Endothelial cell of umbilical vein (primary cell): ENCODE measurements around the gene SLC12A7. TPM values are rescaled to one million over a fixed set of nuclear protein-coding genes. Genes with fewer than 3 reads are reported as not detected.

ENCODE experiments used
- BruUV-seq: library from RNA; stranded (reverse); fragments of 400-500 nt; replicated peaks from 2 replicates; lab custom pipeline; 2021; lab: Mats Ljungman, UMichigan
- CTCF ChIA-PET: fragments of 300-600, 350-600 bp; sonication (Branson Sonifier 250); formaldehyde crosslinking; loops from one replicate; lab custom pipeline; 2021; ENCODE audit warnings: antibody characterized with exemption, inconsistent platforms; lab: Charles Lee
- POLR2A ChIA-PET: fragments of 300-600, 350-600 bp; sonication (Branson Sonifier 250); formaldehyde crosslinking; loops from one replicate; lab custom pipeline; 2021; ENCODE audit warnings: antibody characterized with exemption, inconsistent platforms; lab: Charles Lee
- DNase-seq: peaks from one replicate; pipeline ENCODE4 v3.0.0-alpha.2; 2011; ENCODE audit warnings: low read depth, low spot score
- FAIRE-seq: peaks from 2 replicates; lab custom pipeline; 2011; peaks lifted over from hg19 to GRCh38; lab: Jason Lieb, UNC
- H2AFZ ChIP-seq: 2 replicates; pipeline ENCODE4 v1.6.0; 2012; ENCODE audit warnings: low read depth, low read length, control low read depth, inconsistent platforms
- H3K27ac ChIP-seq: 2 replicates; pipeline ENCODE4 v1.5.1; 2011; ENCODE audit warnings: low read depth, mild to moderate bottlenecking, control low read depth, low read length, moderate library complexity; ENCODE audit not compliant: insufficient read depth
- H3K27me3 ChIP-seq, 2 experiments: 2 replicates each; pipeline versions ENCODE4 v1.6.0 to v1.6.1; 2011; ENCODE audit warnings: low read length in 2 of 2, mixed read lengths in 1 of 2; ENCODE audit not compliant: control insufficient read depth in 2 of 2, insufficient read depth in 2 of 2
- H3K36me3 ChIP-seq, 2 experiments: 2 replicates in 1 of 2; 3 replicates in 1 of 2; pipeline ENCODE4 v1.5.1; 2011; ENCODE audit warnings: low read length in 2 of 2, mild to moderate bottlenecking in 1 of 2, moderate library complexity in 1 of 2; ENCODE audit not compliant: control insufficient read depth in 2 of 2, insufficient read depth in 2 of 2; ENCODE audit errors: extremely low read depth in 1 of 2
- H3K4me1 ChIP-seq: 3 replicates; pipeline ENCODE4 v1.5.1; 2011; ENCODE audit warnings: mild to moderate bottlenecking, low read length; ENCODE audit not compliant: control insufficient read depth, insufficient read depth; ENCODE audit errors: extremely low read depth
- H3K4me2 ChIP-seq: 2 replicates; pipeline ENCODE4 v1.6.1; 2011; ENCODE audit warnings: low read length, control low read depth, mixed read lengths; ENCODE audit not compliant: insufficient read depth
- H3K4me3 ChIP-seq, 3 experiments: fragments of 200-600 bp in 1 of 3; sonication (generic), shearing (Covaris generic) in 1 of 3; replicated peaks in 1 of 3; 2 replicates each; pipeline ENCODE4 v1.5.1; 2011 to 2016; ENCODE audit warnings: control low read depth in 3 of 3, low read length in 3 of 3, mild to moderate bottlenecking in 2 of 3, inconsistent platforms in 1 of 3, low read depth in 1 of 3, moderate library complexity in 1 of 3; ENCODE audit not compliant: insufficient read depth in 1 of 3
- H3K79me2 ChIP-seq: 2 replicates; pipeline ENCODE4 v1.6.0; 2012; ENCODE audit warnings: low read length, inconsistent platforms; ENCODE audit not compliant: control insufficient read depth, insufficient read depth
- H3K9ac ChIP-seq: replicated peaks from 2 replicates; pipeline ENCODE3; 2011; ENCODE audit warnings: low read length, control low read depth; ENCODE audit not compliant: insufficient read depth; ENCODE audit errors: extremely low read depth
- H3K9me1 ChIP-seq: replicated peaks from 3 replicates; pipeline ENCODE4 v1.6.0; 2011; ENCODE audit warnings: mild to moderate bottlenecking, low read length; ENCODE audit not compliant: control insufficient read depth, insufficient read depth; ENCODE audit errors: extremely low read depth
- H3K9me3 ChIP-seq: replicated peaks from 2 replicates; pipeline ENCODE4 v1.5.1; 2012; ENCODE audit warnings: low read length, inconsistent platforms; ENCODE audit not compliant: control insufficient read depth, insufficient read depth
- H4K20me1 ChIP-seq: replicated peaks from 2 replicates; pipeline ENCODE3; 2011; ENCODE audit warnings: mild to moderate bottlenecking, low read length; ENCODE audit not compliant: control insufficient read depth, insufficient read depth; ENCODE audit errors: extremely low read depth
- EZH2 ChIP-seq: IDR thresholded peaks from 2 replicates; pipeline ENCODE4 v1.6.1; 2012; ENCODE audit warnings: borderline replicate concordance, low read depth, mild to moderate bottlenecking, moderate library complexity, low read length, inconsistent platforms; ENCODE audit not compliant: severe bottlenecking
- FOS ChIP-seq: IDR thresholded peaks from 2 replicates; pipeline ENCODE4 v1.6.1; 2011; ENCODE audit warnings: mild to moderate bottlenecking, low read length, moderate library complexity, borderline replicate concordance; ENCODE audit not compliant: insufficient read depth
- GATA2 ChIP-seq: IDR thresholded peaks from 2 replicates; pipeline ENCODE4 v1.7.0; 2011; ENCODE audit warnings: low read depth, mild to moderate bottlenecking, moderate library complexity, mixed read lengths, low read length; ENCODE audit not compliant: insufficient read length, insufficient read depth
- JUN ChIP-seq: IDR thresholded peaks from 2 replicates; pipeline ENCODE4 v1.6.1; 2011; ENCODE audit warnings: borderline replicate concordance, low read depth; ENCODE audit not compliant: insufficient read length, insufficient read depth
- MYC ChIP-seq: IDR thresholded peaks from one replicate; pipeline ENCODE4 v1.6.1; 2011; ENCODE audit warnings: mild to moderate bottlenecking, low read depth, low read length
- POLR2A ChIP-seq: IDR thresholded peaks from 2 replicates; pipeline ENCODE4 v1.6.1; 2012; ENCODE audit warnings: low read depth, mild to moderate bottlenecking, control low read depth, low read length
- POLR2AphosphoS5 ChIP-seq: IDR thresholded peaks from 2 replicates; pipeline ENCODE4 v1.6.1; 2012; ENCODE audit warnings: low read depth, mild to moderate bottlenecking, control low read depth, low read length, moderate library complexity; ENCODE audit not compliant: insufficient read depth
- dilution Hi-C: fragments of 300-500 bp; cut with MboI; formaldehyde crosslinking; loops from one replicate; pipeline ENCODE4 v1.15.0; 2019; ENCODE audit warnings: low sequenced_read_pairs; ENCODE audit not compliant: extremely low pct_ligation_motif_present
- intact Hi-C: fragments of 100-400 bp; cut with micrococcal nuclease; formaldehyde crosslinking; loops from one replicate; pipeline ENCODE4 v1.10.0; 2022
- polyA plus RNA-seq, 4 experiments: library from polyadenylated mRNA; depleted of rRNA in 3 of 4; stranded (reverse) in 3 of 4; unstranded in 1 of 4; fragments of >200 nt; gene quantifications; 2 replicates each; pipeline versions ENCODE4 v1.2.1 to v1.2.3, GENCODE V29; 2011 to 2012; ENCODE audit warnings: missing spikeins in 1 of 4
- total RNA-seq: library from RNA; stranded (reverse); gene quantifications from 2 replicates; pipeline ENCODE4 v1.2.3, GENCODE V29; 2021
- TF ChIP-seq, protein P1 (sequence below), 2 donors: IDR thresholded peaks; 1 replicate in 1 of 2; 2 replicates in 1 of 2; pipeline ENCODE4 v1.5.1; 2011; ENCODE audit warnings: low read length in 2 of 2, mild to moderate bottlenecking in 2 of 2, moderate library complexity in 2 of 2, control low read depth in 1 of 2, inconsistent platforms in 1 of 2, low read depth in 1 of 2; ENCODE audit not compliant: insufficient read depth in 1 of 2; ENCODE audit errors: extremely low read depth in 1 of 2
- TF ChIP-seq, protein P2 (sequence below): IDR thresholded peaks from 2 replicates; pipeline ENCODE4 v1.6.1; 2011; ENCODE audit not compliant: insufficient read depth, insufficient read length

SLC12A7 gene
- total and polyA plus RNA-seq, 2 donors (not counting 3 experiments of a cell fraction or from before 2014, with no cell fraction given), result 16.4 to 38.8 TPM

DNA sequence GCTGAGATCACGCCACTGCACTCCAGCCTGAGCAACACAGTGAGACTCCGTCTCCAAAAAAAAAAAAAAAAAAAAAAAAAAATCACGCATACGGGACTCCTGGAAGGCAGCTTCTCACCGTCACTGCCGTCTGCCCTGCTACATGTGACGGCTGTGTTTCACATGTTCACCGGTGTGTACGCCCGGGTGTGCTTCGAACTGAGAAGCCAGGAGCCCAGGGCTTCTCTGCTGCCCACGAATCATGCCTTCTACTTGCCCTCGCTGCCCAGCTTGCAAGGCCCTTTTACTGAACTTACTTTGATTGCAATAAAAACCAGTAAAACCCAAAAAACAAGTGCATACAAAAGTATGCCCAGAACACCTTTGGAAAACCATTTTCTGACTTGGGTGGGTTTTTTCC lies 109.0 kb downstream of the SLC12A7 start:
- no peak overlapping the region for H3K9ac ChIP-seq
- H3K27ac ChIP-seq, result no peak overlapping the region
- DNase-seq (no peak), FAIRE-seq (no peak)
- intact Hi-C loops, result no loop called here
- H4K20me1 ChIP-seq, result no peaks in the 10 kb centered on the region
- H3K4me1 ChIP-seq, result no peaks in the 10 kb centered on the region
- dilution Hi-C loops, result no loop called here
- ChIA-PET POLR2A (no interaction called here), CTCF (interaction anchor here (1.2 kb wide), 1 partner anchor 10 kb away, joined by 4 read pairs; no protein-coding TSS in a partner anchor)
- BruUV-seq, result no TSS peak
- no peak overlapping the region for H3K4me3 ChIP-seq
- H3K9me3 ChIP-seq, result no peaks in the 10 kb centered on the region
- H3K79me2 ChIP-seq, result no peaks in the 10 kb centered on the region
- no peak overlapping the region for H3K4me2 ChIP-seq
- H2AFZ ChIP-seq, result no peak overlapping the region
- peaks cover 6 to 13% of the 10 kb centered on the region in 2 experiments for H3K27me3 ChIP-seq
- TF ChIP-seq POLR2A, result no peak
- TF ChIP-seq POLR2AphosphoS5, result no peak
- TF ChIP-seq, protein P1, sequence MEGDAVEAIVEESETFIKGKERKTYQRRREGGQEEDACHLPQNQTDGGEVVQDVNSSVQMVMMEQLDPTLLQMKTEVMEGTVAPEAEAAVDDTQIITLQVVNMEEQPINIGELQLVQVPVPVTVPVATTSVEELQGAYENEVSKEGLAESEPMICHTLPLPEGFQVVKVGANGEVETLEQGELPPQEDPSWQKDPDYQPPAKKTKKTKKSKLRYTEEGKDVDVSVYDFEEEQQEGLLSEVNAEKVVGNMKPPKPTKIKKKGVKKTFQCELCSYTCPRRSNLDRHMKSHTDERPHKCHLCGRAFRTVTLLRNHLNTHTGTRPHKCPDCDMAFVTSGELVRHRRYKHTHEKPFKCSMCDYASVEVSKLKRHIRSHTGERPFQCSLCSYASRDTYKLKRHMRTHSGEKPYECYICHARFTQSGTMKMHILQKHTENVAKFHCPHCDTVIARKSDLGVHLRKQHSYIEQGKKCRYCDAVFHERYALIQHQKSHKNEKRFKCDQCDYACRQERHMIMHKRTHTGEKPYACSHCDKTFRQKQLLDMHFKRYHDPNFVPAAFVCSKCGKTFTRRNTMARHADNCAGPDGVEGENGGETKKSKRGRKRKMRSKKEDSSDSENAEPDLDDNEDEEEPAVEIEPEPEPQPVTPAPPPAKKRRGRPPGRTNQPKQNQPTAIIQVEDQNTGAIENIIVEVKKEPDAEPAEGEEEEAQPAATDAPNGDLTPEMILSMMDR (IDR thresholded peaks at IDR 0.05; ENCODE audit: extremely low read depth in 1 of 2, insufficient read depth in 1 of 2, low read depth in 1 of 2, low read length in 2 of 2), result no peak
- TF ChIP-seq JUN, result no peak
- no peak for TF ChIP-seq MYC
- TF ChIP-seq, protein P2, sequence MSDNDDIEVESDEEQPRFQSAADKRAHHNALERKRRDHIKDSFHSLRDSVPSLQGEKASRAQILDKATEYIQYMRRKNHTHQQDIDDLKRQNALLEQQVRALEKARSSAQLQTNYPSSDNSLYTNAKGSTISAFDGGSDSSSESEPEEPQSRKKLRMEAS, result no peak
- no peak for TF ChIP-seq FOS
- no peak for TF ChIP-seq GATA2
- no peak for TF ChIP-seq EZH2
- H3K36me3 ChIP-seq, result no peaks in the 10 kb centered on the region
- H3K9me1 ChIP-seq, result no peaks in the 10 kb centered on the region
